SU-DHL-6 (cell line): Measurements from ENCODE around the gene FRMPD1.

ENCODE experiments used
- H2AFZ ChIP-seq: fragments of 200-600 bp; sonication (generic); 2 replicates; pipeline ENCODE4 v1.6.1; 2014; ENCODE audit warnings: low read depth, mild to moderate bottlenecking, moderate library complexity, mixed read lengths, antibody characterized with exemption, low read length; ENCODE audit not compliant: severe bottlenecking
- H3F3A ChIP-seq: fragments of 200-600 bp; shearing (Covaris generic); 2 replicates; pipeline ENCODE4 v1.6.0; 2016; ENCODE audit warnings: antibody characterized with exemption, mild to moderate bottlenecking; ENCODE audit not compliant: insufficient read depth
- H3K27ac ChIP-seq: fragments of 200-600 bp; sonication (generic); 2 replicates; pipeline ENCODE4 v1.5.1; 2016; ENCODE audit warnings: low read depth, mild to moderate bottlenecking, low read length, moderate library complexity, mixed read lengths
- H3K27me3 ChIP-seq: fragments of 200-600 bp; sonication (generic), shearing (Covaris generic); 2 replicates; pipeline ENCODE4 v1.6.0; 2014; ENCODE audit warnings: mild to moderate bottlenecking, low read length
- H3K36me3 ChIP-seq: fragments of 200-600 bp; sonication (generic); 2 replicates; pipeline ENCODE4 v1.6.1; 2014; ENCODE audit warnings: mild to moderate bottlenecking, low read length, mixed read lengths
- H3K4me2 ChIP-seq: fragments of 300-600, 200-600 bp; shearing (Covaris generic), sonication (generic); 2 replicates; pipeline ENCODE4 v1.6.0; 2014; ENCODE audit warnings: low read length, low read depth, mild to moderate bottlenecking; ENCODE audit not compliant: poor library complexity, severe bottlenecking
- H3K4me3 ChIP-seq: fragments of 200-600 bp; sonication (generic); 2 replicates; pipeline ENCODE4 v1.5.1; 2014; ENCODE audit warnings: antibody characterized with exemption, low read length, mild to moderate bottlenecking, mixed read lengths; ENCODE audit not compliant: insufficient read depth, poor library complexity, severe bottlenecking
- H3K79me2 ChIP-seq: fragments of 200-600 bp; sonication (generic); 2 replicates; pipeline ENCODE4 v1.6.1; 2014; ENCODE audit warnings: mild to moderate bottlenecking, low read length, moderate library complexity; ENCODE audit not compliant: insufficient read depth
- H3K9ac ChIP-seq: fragments of 200-600 bp; sonication (generic); 2 replicates; pipeline ENCODE4 v1.7.0; 2014; ENCODE audit warnings: mild to moderate bottlenecking, low read length
- H3K9me2 ChIP-seq: fragments of 200-600 bp; sonication (generic); replicated peaks from 2 replicates; pipeline ENCODE4 v1.6.1; 2014; ENCODE audit warnings: low read length; ENCODE audit not compliant: insufficient read depth
- H3K9me3 ChIP-seq: fragments of 200-600 bp; sonication (generic); 2 replicates; pipeline ENCODE4 v1.6.1; 2014; ENCODE audit warnings: low read length, mixed read lengths; ENCODE audit not compliant: insufficient read depth
- H4K20me1 ChIP-seq: fragments of 200-600 bp; sonication (generic); 2 replicates; pipeline ENCODE4 v1.6.1; 2014; ENCODE audit warnings: low read depth, mild to moderate bottlenecking, antibody characterized with exemption, low read length, moderate library complexity, mixed read lengths
- EZH2phosphoT487 ChIP-seq: fragments of 200-600 bp; sonication (generic), shearing (Covaris generic); conservative IDR thresholded peaks from 2 replicates; pipeline ENCODE4 v1.6.1; 2018; ENCODE audit warnings: mild to moderate bottlenecking, antibody characterized with exemption, low read length, moderate library complexity, mixed read lengths
- TF ChIP-seq, protein P1 (sequence below): fragments of 200-600 bp; sonication (generic); IDR thresholded peaks from one replicate; pipeline ENCODE4 v1.5.1; 2017; ENCODE audit warnings: antibody characterized with exemption, mild to moderate bottlenecking, low read length, moderate library complexity; ENCODE audit not compliant: insufficient read depth, poor library complexity, severe bottlenecking

The FRMPD1 gene

DNA sequence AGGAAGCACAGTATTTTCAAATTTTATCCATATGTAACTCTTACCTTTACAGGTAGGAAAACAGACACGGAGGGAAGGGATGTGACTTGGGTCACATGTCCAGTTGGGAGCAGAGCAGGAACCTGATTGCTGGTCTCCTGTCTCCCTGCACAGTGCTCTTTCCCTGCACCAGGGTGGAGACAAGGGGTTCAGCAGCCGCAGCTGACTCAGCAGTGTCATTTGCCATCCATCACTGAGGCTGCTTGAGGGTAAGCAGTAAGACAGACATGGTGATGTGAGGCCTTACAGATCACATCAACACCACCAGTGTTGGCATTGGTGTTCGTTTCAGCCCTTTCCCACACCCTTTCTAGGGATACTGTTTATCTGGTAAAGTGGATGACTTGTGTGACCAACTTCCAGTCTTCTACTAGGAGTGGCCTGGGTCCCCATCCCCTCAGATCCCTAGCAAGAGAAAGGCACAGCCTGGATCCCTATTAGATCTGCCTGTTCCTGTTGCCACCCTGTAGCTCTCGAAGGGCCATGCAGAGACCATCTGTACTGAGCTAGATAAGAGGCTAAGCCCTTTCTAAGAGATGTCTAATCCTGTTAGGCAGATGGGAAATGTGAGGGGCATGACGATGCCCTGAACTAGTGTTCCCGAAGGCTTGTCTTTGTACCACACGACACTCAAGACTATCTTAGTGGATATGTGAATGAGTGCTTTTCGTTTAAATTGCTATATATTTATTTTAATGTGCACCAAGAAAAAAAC is 29.1 kb downstream of the FRMPD1 start:
- Histone ChIP-seq H3K36me3 (no peaks in the 10 kb centered on the region), H2AFZ (no peak overlapping the region), H3K9me2 (no peaks in the 10 kb centered on the region), H3K27me3 (no peaks in the 10 kb centered on the region), H3K9me3 (no peaks in the 10 kb centered on the region), H3K4me2 (no peak overlapping the region), H3K4me3 (no peak overlapping the region), H3K9ac (no peak overlapping the region), H4K20me1 (no peaks in the 10 kb centered on the region), H3K79me2 (no peaks in the 10 kb centered on the region), H3F3A (no peaks in the 10 kb centered on the region), H3K27ac (no peak overlapping the region)
- no peak for TF ChIP-seq EZH2phosphoT487
- TF ChIP-seq, protein P1, sequence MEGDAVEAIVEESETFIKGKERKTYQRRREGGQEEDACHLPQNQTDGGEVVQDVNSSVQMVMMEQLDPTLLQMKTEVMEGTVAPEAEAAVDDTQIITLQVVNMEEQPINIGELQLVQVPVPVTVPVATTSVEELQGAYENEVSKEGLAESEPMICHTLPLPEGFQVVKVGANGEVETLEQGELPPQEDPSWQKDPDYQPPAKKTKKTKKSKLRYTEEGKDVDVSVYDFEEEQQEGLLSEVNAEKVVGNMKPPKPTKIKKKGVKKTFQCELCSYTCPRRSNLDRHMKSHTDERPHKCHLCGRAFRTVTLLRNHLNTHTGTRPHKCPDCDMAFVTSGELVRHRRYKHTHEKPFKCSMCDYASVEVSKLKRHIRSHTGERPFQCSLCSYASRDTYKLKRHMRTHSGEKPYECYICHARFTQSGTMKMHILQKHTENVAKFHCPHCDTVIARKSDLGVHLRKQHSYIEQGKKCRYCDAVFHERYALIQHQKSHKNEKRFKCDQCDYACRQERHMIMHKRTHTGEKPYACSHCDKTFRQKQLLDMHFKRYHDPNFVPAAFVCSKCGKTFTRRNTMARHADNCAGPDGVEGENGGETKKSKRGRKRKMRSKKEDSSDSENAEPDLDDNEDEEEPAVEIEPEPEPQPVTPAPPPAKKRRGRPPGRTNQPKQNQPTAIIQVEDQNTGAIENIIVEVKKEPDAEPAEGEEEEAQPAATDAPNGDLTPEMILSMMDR: no peak

DNA sequence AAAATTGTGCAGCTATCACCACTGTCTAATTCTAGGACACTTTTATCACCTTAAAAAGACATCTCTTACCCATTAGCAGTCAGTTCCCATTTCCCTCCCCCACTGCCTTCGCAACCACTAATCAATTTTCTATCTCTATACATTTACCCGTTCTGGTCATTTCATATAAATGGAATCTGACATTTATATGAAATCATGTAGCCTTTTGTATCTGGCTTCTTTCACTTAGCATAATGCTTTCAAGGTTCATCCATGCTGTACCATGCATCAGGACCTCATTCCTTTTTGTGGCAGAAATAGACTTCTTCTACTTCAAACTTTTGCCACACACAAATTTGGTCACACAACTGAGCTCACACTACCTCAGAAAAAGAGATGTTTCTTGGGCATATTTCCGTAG is 32.2 kb downstream of the FRMPD1 start:
- TF ChIP-seq EZH2phosphoT487: no peak
- TF ChIP-seq, protein P1: no peak
- H2AFZ ChIP-seq: no peak overlapping the region
- no peaks in the 10 kb centered on the region for H3K9me3 ChIP-seq
- H3K79me2 ChIP-seq: no peaks in the 10 kb centered on the region
- H3K9ac ChIP-seq: no peak overlapping the region
- H4K20me1 ChIP-seq: no peaks in the 10 kb centered on the region
- no peak overlapping the region for H3K4me3 ChIP-seq
- no peaks in the 10 kb centered on the region for H3K27me3 ChIP-seq
- H3K27ac ChIP-seq: no peak overlapping the region
- no peak overlapping the region for H3K4me2 ChIP-seq
- H3F3A ChIP-seq: no peaks in the 10 kb centered on the region
- H3K9me2 ChIP-seq: no peaks in the 10 kb centered on the region
- H3K36me3 ChIP-seq: no peaks in the 10 kb centered on the region

DNA sequence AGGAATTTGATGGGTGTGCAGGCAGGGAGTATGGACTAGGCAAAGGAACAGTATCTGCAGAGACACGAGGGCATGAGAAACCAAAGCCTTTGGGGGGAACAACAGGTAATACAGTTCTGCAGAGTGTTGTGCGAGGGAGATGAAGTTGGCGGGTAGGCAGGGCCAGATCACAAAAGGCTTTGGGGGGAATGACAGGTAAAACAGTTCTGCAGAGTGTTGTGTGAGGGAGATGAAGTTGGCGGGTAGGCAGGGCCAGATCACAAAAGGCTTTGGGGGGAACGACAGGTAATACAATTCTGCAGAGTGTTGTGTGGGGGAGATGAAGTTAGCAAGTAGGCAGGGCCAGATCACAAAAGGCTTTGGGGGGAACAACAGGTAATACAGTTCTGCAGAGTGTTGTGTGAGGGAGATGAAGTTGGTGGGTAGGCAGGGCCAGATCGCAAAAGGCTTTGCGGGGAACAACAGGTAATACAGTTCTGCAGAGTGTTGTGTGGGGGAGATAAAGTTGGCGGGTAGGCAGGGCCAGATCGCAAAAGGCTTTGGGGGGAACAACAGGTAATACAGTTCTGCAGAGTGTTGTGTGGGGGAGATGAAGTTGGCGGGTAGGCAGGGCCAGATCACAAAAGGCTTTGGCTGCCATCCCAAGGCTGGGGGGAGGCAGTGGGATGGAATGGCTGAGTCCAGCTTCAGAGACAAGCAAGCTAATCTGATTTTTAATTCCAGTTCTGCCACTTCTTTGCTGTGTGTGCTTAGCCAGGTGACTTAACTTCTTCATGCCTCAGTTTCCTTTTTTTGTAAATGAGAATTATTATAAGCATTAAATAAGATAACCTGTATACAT is 33.0 kb downstream of the FRMPD1 start:
- Histone ChIP-seq H2AFZ (no peak overlapping the region), H4K20me1 (no peaks in the 10 kb centered on the region), H3F3A (no peaks in the 10 kb centered on the region), H3K79me2 (no peaks in the 10 kb centered on the region), H3K4me2 (no peak overlapping the region), H3K9ac (no peak overlapping the region), H3K4me3 (no peak overlapping the region), H3K9me3 (no peaks in the 10 kb centered on the region), H3K36me3 (no peaks in the 10 kb centered on the region), H3K27me3 (no peaks in the 10 kb centered on the region), H3K9me2 (no peaks in the 10 kb centered on the region), H3K27ac (no peak overlapping the region)
- TF ChIP-seq EZH2phosphoT487: no peak
- TF ChIP-seq, protein P1: no peak
